Measurements from ENCODE around the gene CWC22.

Gene CWC22

DNA sequence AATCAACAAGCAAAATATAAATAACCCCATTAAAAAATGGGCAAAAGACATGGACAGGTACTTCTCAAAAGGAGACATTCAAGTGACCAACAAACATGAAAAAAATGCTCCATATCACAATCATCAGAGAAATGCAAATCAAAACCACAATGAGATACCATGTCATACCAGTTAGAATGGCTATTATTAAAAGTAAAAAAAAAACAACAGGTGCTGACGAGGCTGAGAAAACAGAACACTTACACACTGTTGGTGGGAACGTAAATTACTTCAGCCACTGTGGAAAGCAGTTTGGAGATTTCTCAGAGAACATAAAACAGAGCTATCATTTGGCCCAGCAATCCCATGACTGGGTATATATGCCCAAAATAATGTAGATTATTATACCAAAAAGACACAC is 69.1 kb downstream of the CWC22 start:
- H3K9me3 ChIP-seq (ENCODE audit: control insufficient read depth, low read length): no peaks in the 10 kb centered on the region
- H3K36me3 ChIP-seq (ENCODE audit: control insufficient read depth in 1 of 2, insufficient read depth in 2 of 2, low read depth in 1 of 2, low read length in 2 of 2): peaks cover 0 to 15% of the 10 kb centered on the region in 2 experiments
- no peak overlapping the region for H2BK5ac ChIP-seq (ENCODE audit: low read depth, low read length, poor library complexity, severe bottlenecking)
- H4K91ac ChIP-seq (ENCODE audit: low read length): no peak overlapping the region
- no peaks in the 10 kb centered on the region for H3K4me1 ChIP-seq (ENCODE audit: control insufficient read depth, insufficient read depth, low read depth, low read length)
- no peak for DNase-seq
- H2BK15ac ChIP-seq (ENCODE audit: low read depth, poor library complexity, severe bottlenecking): no peak overlapping the region
- no peak overlapping the region for H2AFZ ChIP-seq (ENCODE audit: low read depth, low read length)
- H3K9ac ChIP-seq (ENCODE audit: low read length): no peak overlapping the region
- no peak overlapping the region for H3K23ac ChIP-seq (ENCODE audit: low read length in 2 of 2)
- H3K27me3 ChIP-seq (ENCODE audit: control insufficient read depth in 1 of 2, insufficient read depth in 1 of 2, low read length in 2 of 2): no peaks in the 10 kb centered on the region
- no peak overlapping the region for H3K27ac ChIP-seq (ENCODE audit: low read length, poor library complexity, severe bottlenecking)
- H3K79me1 ChIP-seq (replicated peaks; ENCODE audit: low read length, poor library complexity, severe bottlenecking): no peaks in the 10 kb centered on the region
- no peak overlapping the region for H3K18ac ChIP-seq (ENCODE audit: low read depth in 1 of 2, low read length in 2 of 2)
- no peak overlapping the region for H3K4me3 ChIP-seq (ENCODE audit: insufficient read depth in 1 of 2, low read depth in 1 of 2, low read length in 2 of 2)
- H2BK12ac ChIP-seq (ENCODE audit: low read length in 2 of 2): no peak overlapping the region
- WGBS: 97% methylated on average over 2 of the region's 2 CpGs
- no peak overlapping the region for H2AK5ac ChIP-seq (ENCODE audit: low read length, severe bottlenecking)
- H4K8ac ChIP-seq (ENCODE audit: low read length): no peak overlapping the region
- H3K14ac ChIP-seq (ENCODE audit: low read length in 2 of 2): no peak overlapping the region
- no peak overlapping the region for H3K4me2 ChIP-seq (ENCODE audit: low read length, poor library complexity, severe bottlenecking)
- no peak overlapping the region for H3K4ac ChIP-seq (ENCODE audit: low read depth in 1 of 2, low read length in 2 of 2)
- H2BK120ac ChIP-seq (ENCODE audit: low read depth, low read length): no peak overlapping the region

DNA sequence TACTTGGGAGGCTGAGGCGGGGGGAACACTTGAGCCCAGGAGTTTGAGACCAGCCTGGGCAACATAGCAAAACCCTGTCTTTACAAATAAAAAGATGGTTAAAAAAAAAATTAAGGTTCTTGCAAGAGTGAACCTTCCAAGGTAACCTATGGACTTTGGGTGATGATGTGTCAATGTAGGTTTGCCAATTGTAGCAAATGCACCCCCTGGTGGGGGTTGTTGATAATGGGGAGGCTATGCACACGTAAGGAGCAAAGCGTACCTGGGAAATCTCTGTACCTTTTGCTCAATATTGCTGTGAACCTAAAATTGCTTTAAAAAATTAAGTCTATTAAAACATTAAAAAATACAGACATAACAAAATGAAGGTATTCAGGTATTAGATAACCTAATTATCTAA is 70.4 kb downstream of the CWC22 start:
- no peak overlapping the region for H2BK12ac ChIP-seq (ENCODE audit: low read length in 2 of 2)
- peak; percentile 23 for DNase-seq
- 90% methylated on average over 1 of the region's 3 CpGs for WGBS

DNA sequence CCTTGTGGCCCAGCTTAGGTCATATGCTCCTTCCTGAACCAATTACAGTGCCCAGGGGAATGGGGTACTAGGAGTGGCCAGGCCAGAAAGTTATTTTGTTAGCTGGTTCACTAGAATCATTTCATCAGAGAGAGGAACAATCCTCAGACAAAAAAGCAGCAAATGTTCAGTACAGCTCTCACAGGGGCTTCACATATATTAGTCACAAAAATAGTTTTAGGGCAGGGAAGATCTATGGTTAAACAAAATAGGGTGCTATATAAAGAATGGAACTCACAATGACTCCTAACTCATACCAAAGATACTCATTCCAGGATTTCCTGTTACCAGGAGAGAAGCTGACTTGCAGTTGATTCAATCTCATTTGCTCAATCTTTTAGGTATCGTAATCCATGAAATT is 71.0 kb downstream of the CWC22 start:
- Histone ChIP-seq H3K27me3 (ENCODE audit: control insufficient read depth in 1 of 2, insufficient read depth in 1 of 2, low read length in 2 of 2) (no peaks in the 10 kb centered on the region), H3K9me3 (ENCODE audit: control insufficient read depth, low read length) (no peaks in the 10 kb centered on the region), H3K4me1 (ENCODE audit: control insufficient read depth, insufficient read depth, low read depth, low read length) (no peaks in the 10 kb centered on the region), H3K14ac (ENCODE audit: low read length in 2 of 2) (no peak overlapping the region), H2AFZ (ENCODE audit: low read depth, low read length) (no peak overlapping the region), H3K4ac (ENCODE audit: low read depth in 1 of 2, low read length in 2 of 2) (no peak overlapping the region), H3K9ac (ENCODE audit: low read length) (no peak overlapping the region), H3K18ac (ENCODE audit: low read depth in 1 of 2, low read length in 2 of 2) (no peak overlapping the region), H3K23ac (ENCODE audit: low read length in 2 of 2) (no peak overlapping the region), H3K4me3 (ENCODE audit: insufficient read depth in 1 of 2, low read depth in 1 of 2, low read length in 2 of 2) (no peak overlapping the region), H2BK15ac (ENCODE audit: low read depth, poor library complexity, severe bottlenecking) (no peak overlapping the region), H3K36me3 (ENCODE audit: control insufficient read depth in 1 of 2, insufficient read depth in 2 of 2, low read depth in 1 of 2, low read length in 2 of 2) (peaks cover 0 to 10% of the 10 kb centered on the region in 2 experiments), H4K91ac (ENCODE audit: low read length) (no peak overlapping the region), H2AK5ac (ENCODE audit: low read length, severe bottlenecking) (no peak overlapping the region), H4K8ac (ENCODE audit: low read length) (no peak overlapping the region), H2BK5ac (ENCODE audit: low read depth, low read length, poor library complexity, severe bottlenecking) (no peak overlapping the region), H3K4me2 (ENCODE audit: low read length, poor library complexity, severe bottlenecking) (no peak overlapping the region), H2BK12ac (ENCODE audit: low read length in 2 of 2) (no peak overlapping the region), H3K79me1 (replicated peaks; ENCODE audit: low read length, poor library complexity, severe bottlenecking) (no peaks in the 10 kb centered on the region), H2BK120ac (ENCODE audit: low read depth, low read length) (no peak overlapping the region), H3K27ac (ENCODE audit: low read length, poor library complexity, severe bottlenecking) (no peak overlapping the region)
- 100% methylated on average over 1 of the region's 1 CpG for WGBS
- no peak for DNase-seq

More for the DNA sequence above, 70.4 kb downstream of the CWC22 start:
- Histone ChIP-seq H3K79me1 (replicated peaks; ENCODE audit: low read length, poor library complexity, severe bottlenecking) (no peaks in the 10 kb centered on the region), H3K27me3 (ENCODE audit: control insufficient read depth in 1 of 2, insufficient read depth in 1 of 2, low read length in 2 of 2) (no peaks in the 10 kb centered on the region), H2AFZ (ENCODE audit: low read depth, low read length) (no peak overlapping the region), H3K4ac (ENCODE audit: low read depth in 1 of 2, low read length in 2 of 2) (no peak overlapping the region), H3K18ac (ENCODE audit: low read depth in 1 of 2, low read length in 2 of 2) (no peak overlapping the region), H2BK120ac (ENCODE audit: low read depth, low read length) (no peak overlapping the region), H4K91ac (ENCODE audit: low read length) (no peak overlapping the region), H2AK5ac (ENCODE audit: low read length, severe bottlenecking) (no peak overlapping the region), H4K8ac (ENCODE audit: low read length) (no peak overlapping the region), H2BK15ac (ENCODE audit: low read depth, poor library complexity, severe bottlenecking) (no peak overlapping the region), H3K36me3 (ENCODE audit: control insufficient read depth in 1 of 2, insufficient read depth in 2 of 2, low read depth in 1 of 2, low read length in 2 of 2) (peaks cover 0 to 12% of the 10 kb centered on the region in 2 experiments), H3K9ac (ENCODE audit: low read length) (no peak overlapping the region), H3K4me2 (ENCODE audit: low read length, poor library complexity, severe bottlenecking) (no peak overlapping the region), H3K4me3 (ENCODE audit: insufficient read depth in 1 of 2, low read depth in 1 of 2, low read length in 2 of 2) (no peak overlapping the region), H2BK5ac (ENCODE audit: low read depth, low read length, poor library complexity, severe bottlenecking) (no peak overlapping the region), H3K27ac (ENCODE audit: low read length, poor library complexity, severe bottlenecking) (no peak overlapping the region), H3K9me3 (ENCODE audit: control insufficient read depth, low read length) (no peaks in the 10 kb centered on the region), H3K4me1 (ENCODE audit: control insufficient read depth, insufficient read depth, low read depth, low read length) (no peaks in the 10 kb centered on the region), H3K14ac (ENCODE audit: low read length in 2 of 2) (no peak overlapping the region), H3K23ac (ENCODE audit: low read length in 2 of 2) (no peak overlapping the region)

DNA sequence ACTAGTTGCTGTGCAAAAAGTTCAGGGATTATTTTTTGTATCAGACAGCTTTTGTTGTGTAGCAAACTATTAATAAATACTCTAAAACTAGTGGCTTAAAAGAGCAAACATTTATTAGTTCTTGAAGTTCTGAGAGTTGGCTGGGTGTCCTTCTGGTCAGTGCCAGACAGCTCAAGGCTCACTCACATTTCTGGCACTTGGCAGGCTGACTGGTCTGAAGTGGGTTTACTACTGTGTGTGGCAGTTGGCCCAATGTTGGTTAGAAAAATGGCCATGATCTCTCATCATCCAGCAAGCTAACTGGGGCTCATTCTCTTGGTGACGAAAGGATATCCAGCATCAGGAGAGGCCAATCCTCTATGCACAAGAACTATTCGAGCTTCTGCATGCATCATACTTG is 74.3 kb downstream of the CWC22 start:
- Histone ChIP-seq H3K9ac (ENCODE audit: low read length) (no peak overlapping the region), H3K27me3 (ENCODE audit: control insufficient read depth in 1 of 2, insufficient read depth in 1 of 2, low read length in 2 of 2) (no peaks in the 10 kb centered on the region), H3K9me3 (ENCODE audit: control insufficient read depth, low read length) (peaks cover 3% of the 10 kb centered on the region), H2BK12ac (ENCODE audit: low read length in 2 of 2) (no peak overlapping the region), H4K91ac (ENCODE audit: low read length) (no peak overlapping the region), H2AK5ac (ENCODE audit: low read length, severe bottlenecking) (no peak overlapping the region), H3K4ac (ENCODE audit: low read depth in 1 of 2, low read length in 2 of 2) (no peak overlapping the region), H2AFZ (ENCODE audit: low read depth, low read length) (no peak overlapping the region), H4K8ac (ENCODE audit: low read length) (no peak overlapping the region), H3K79me1 (replicated peaks; ENCODE audit: low read length, poor library complexity, severe bottlenecking) (no peaks in the 10 kb centered on the region), H2BK5ac (ENCODE audit: low read depth, low read length, poor library complexity, severe bottlenecking) (no peak overlapping the region), H2BK15ac (ENCODE audit: low read depth, poor library complexity, severe bottlenecking) (no peak overlapping the region), H2BK120ac (ENCODE audit: low read depth, low read length) (no peak overlapping the region), H3K4me3 (ENCODE audit: insufficient read depth in 1 of 2, low read depth in 1 of 2, low read length in 2 of 2) (no peak overlapping the region), H3K27ac (ENCODE audit: low read length, poor library complexity, severe bottlenecking) (no peak overlapping the region), H3K14ac (ENCODE audit: low read length in 2 of 2) (no peak overlapping the region), H3K18ac (ENCODE audit: low read depth in 1 of 2, low read length in 2 of 2) (no peak overlapping the region), H3K23ac (ENCODE audit: low read length in 2 of 2) (no peak overlapping the region), H3K4me1 (ENCODE audit: control insufficient read depth, insufficient read depth, low read depth, low read length) (no peaks in the 10 kb centered on the region), H3K4me2 (ENCODE audit: low read length, poor library complexity, severe bottlenecking) (no peak overlapping the region), H3K36me3 (ENCODE audit: control insufficient read depth in 1 of 2, insufficient read depth in 2 of 2, low read depth in 1 of 2, low read length in 2 of 2) (peaks cover 0 to 10% of the 10 kb centered on the region in 2 experiments)
- WGBS: 100% methylated on average over 2 of the region's 2 CpGs
- DNase-seq: no peak

All from mesenchymal stem cell (in vitro differentiated cells and primary cell).